Nephron progenitor cell (in vitro differentiated cells): ENCODE measurements around the gene TXNL4A.

Experiments used
- DNase-seq: peaks from one replicate; pipeline ENCODE4 v3.0.0; 2021
- H3K27ac Mint-ChIP-seq: 2 replicates; pipeline ENCODE4 v1.8.0; 2021; ENCODE audit warnings: mild to moderate bottlenecking, moderate library complexity, mixed read lengths
- H3K27me3 Mint-ChIP-seq: 2 replicates; pipeline ENCODE4 v1.8.0; 2021; ENCODE audit warnings: mild to moderate bottlenecking, low read depth, mixed read lengths; ENCODE audit not compliant: poor library complexity
- H3K36me3 Mint-ChIP-seq: 2 replicates; pipeline ENCODE4 v1.8.0; 2021; ENCODE audit warnings: low read depth, mixed read lengths
- H3K4me1 Mint-ChIP-seq: 2 replicates; pipeline ENCODE4 v1.8.0; 2021; ENCODE audit warnings: mixed read lengths
- H3K4me3 Mint-ChIP-seq: 2 replicates; pipeline ENCODE4 v1.8.0; 2021; ENCODE audit warnings: mild to moderate bottlenecking, moderate library complexity, mixed read lengths
- H3K9me3 Mint-ChIP-seq: 2 replicates; pipeline ENCODE4 v1.8.0; 2021; ENCODE audit warnings: mild to moderate bottlenecking, moderate library complexity, mixed read lengths
- TF ChIP-seq, protein P1 (sequence below): fragments of 200-600 bp; sonication (generic); IDR thresholded peaks from 2 replicates; pipeline ENCODE4 v1.5.0; 2021; ENCODE audit warnings: antibody characterized with exemption

Gene TXNL4A

DNA sequence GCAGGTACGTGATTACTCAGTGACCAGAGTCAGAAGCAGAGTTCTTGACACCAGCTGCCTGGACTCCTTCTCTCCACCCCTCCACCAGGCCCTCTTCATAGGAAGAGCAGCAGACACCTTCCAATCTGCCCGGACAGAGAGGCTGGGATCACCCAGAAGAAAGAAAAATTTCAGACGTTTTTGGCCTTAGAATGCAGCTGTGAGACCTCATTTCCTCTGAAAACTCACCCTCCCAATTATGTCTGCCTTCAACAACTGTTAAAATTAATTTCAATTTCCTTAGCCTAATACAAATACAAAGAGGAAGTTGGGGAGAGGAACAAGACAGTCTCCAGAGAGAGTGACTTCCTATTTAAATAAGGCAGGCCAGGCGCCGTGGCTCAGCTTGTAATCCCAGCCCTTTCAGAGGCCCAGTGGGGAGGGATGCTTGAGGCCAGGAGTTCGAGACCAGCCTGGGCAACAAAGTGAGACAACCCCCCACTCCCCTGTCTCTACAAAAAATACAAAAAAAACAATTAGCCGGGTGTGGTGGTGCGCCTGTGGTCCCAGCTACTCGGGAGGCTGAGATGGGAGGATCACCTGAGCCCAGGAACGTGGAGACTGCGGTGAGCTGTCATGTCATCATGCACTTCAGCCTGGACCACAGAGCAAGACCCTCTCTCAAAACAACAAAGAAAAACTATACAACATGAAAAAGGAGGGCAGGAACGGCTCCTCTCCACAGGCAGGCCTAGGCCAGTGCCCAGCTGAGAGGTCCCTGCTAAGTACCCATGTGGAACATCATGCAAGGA, 38.5 kb downstream of the TXNL4A start:
- no peaks in the 10 kb centered on the region for H3K9me3 Mint-ChIP-seq
- peak overlapping the region; percentile 83 for H3K4me3 Mint-ChIP-seq
- H3K4me1 Mint-ChIP-seq = peaks cover 57% of the 10 kb centered on the region
- TF ChIP-seq, protein P1, sequence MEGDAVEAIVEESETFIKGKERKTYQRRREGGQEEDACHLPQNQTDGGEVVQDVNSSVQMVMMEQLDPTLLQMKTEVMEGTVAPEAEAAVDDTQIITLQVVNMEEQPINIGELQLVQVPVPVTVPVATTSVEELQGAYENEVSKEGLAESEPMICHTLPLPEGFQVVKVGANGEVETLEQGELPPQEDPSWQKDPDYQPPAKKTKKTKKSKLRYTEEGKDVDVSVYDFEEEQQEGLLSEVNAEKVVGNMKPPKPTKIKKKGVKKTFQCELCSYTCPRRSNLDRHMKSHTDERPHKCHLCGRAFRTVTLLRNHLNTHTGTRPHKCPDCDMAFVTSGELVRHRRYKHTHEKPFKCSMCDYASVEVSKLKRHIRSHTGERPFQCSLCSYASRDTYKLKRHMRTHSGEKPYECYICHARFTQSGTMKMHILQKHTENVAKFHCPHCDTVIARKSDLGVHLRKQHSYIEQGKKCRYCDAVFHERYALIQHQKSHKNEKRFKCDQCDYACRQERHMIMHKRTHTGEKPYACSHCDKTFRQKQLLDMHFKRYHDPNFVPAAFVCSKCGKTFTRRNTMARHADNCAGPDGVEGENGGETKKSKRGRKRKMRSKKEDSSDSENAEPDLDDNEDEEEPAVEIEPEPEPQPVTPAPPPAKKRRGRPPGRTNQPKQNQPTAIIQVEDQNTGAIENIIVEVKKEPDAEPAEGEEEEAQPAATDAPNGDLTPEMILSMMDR = no peak
- no peak overlapping the region for H3K27ac Mint-ChIP-seq
- peaks cover 43% of the 10 kb centered on the region for H3K27me3 Mint-ChIP-seq
- no peak for DNase-seq
- peaks cover 10% of the 10 kb centered on the region for H3K36me3 Mint-ChIP-seq

DNA sequence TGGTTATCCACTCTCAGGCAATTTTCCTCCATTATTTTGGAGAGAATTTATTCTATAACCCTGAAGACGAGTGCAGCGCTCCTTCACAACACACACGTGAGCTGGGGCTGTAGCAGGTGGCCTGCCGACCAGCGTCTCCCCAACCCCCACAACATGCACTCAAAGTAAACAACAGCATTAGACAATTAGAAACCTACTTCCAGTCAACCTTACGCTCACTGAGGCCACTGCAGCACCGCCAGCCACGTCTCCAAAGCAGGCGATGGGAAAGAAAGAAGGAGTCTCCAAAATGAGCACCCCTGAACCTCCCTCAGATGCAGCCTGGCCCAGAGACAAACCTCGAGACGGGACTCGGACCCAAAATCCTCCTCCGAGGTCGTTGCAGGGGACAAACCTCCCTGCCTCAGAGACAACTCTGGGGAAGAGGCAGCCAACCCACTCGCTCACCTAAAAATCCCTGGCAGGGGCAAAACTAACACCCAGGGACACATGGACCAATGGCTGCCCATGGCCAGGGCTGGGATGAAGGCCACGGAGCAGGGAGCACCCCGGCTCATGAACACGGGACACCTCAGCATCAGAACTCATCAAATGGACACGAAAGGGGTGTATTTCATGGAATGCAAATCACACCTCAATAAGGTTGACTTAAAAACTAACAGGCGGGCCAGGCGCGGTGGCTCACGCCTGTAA, 39.5 kb downstream of the TXNL4A start:
- Mint-ChIP-seq H3K36me3 (peaks cover 10% of the 10 kb centered on the region), H3K27ac (no peak overlapping the region), H3K9me3 (no peaks in the 10 kb centered on the region), H3K27me3 (peaks cover 34% of the 10 kb centered on the region), H3K4me3 (peak overlapping the region; percentile 83), H3K4me1 (peaks cover 57% of the 10 kb centered on the region)
- TF ChIP-seq, protein P1 = no peak
- no peak for DNase-seq

DNA sequence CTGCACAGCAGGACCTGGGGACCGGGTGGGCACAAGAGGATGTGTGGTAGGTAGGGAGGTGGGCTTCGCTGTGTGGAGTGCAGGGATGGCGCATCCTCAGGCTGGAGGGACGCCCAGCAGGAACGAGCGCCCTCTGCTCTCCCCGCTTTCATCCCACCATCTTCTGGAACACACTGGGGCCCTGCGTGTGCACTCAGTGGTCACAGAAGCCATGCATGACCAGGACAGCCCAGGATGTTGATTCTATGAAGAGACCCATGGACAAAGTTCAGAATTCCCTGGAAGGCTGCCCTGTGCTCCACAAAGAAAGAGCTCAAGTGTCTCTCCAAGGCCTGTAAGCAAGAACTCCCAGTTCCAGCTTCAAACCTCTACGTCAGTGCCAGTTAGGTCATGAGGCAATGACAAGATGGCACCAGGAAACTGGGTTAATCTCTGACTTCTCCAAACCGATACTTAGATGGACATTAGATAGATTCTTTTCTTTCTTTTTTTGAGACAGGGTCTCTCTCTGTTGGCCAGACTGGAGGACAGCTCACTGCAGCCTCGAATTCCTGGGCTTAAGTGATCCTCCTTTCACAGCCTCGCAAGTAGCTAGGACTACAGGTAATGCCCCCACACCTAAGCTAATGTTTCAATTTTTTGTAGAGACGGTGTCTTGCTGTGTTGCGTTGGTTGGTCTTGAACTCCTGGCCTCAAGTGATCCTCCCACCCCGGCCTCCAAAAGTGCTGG, 40.3 kb downstream of the TXNL4A start:
- Mint-ChIP-seq H3K27me3 (peaks cover 26% of the 10 kb centered on the region), H3K9me3 (no peaks in the 10 kb centered on the region), H3K36me3 (peaks cover 10% of the 10 kb centered on the region), H3K4me3 (no peak overlapping the region), H3K4me1 (peaks cover 55% of the 10 kb centered on the region), H3K27ac (no peak overlapping the region)
- TF ChIP-seq, protein P1 = no peak
- DNase-seq = no peak

DNA sequence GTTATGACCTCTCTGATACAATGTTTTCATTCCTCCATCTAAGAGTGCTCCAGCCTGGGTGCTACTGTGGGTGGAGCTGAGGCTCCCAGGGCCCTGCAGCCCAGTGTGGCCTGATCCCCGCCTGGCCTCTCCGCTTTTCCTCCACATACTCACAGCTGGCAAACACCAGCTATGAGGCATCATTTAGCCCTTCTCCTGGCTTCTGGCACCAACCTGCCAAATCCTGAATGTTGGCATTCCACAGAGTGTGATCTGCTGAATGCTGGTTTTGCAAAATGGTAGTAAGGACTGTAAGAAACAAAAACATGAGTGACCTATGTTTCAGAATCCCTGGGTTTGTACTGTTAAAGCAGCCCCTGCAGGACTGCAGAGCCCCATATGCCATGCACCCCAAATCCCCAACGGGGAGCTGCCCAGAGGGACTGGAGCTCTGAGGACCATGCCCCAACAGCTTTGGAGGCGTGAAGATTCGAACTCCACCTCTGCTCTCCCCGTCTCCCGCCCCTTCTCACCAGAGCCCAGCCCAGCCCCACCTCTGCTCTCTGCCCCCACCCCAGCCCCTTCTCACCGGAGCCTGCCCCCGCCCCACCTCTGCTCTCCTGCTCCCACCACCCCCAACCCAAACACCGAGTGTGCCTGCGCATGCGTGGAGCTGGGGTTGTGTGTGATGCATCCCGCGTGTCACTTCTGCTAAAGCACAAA, 41.2 kb downstream of the TXNL4A start:
- H3K36me3 Mint-ChIP-seq = peaks cover 13% of the 10 kb centered on the region
- H3K4me3 Mint-ChIP-seq = no peak overlapping the region
- H3K9me3 Mint-ChIP-seq = no peaks in the 10 kb centered on the region
- peaks cover 17% of the 10 kb centered on the region for H3K27me3 Mint-ChIP-seq
- no peak overlapping the region for H3K27ac Mint-ChIP-seq
- DNase-seq = no peak
- TF ChIP-seq, protein P1 = no peak
- H3K4me1 Mint-ChIP-seq = peaks cover 55% of the 10 kb centered on the region

GRCh38 chr18:79945118-79946042, 43.0 kb downstream of the TXNL4A start:
- no peak overlapping the region for H3K4me3 Mint-ChIP-seq
- DNase-seq = no peak
- peaks cover 14% of the 10 kb centered on the region for H3K27me3 Mint-ChIP-seq

More at GRCh38 chr18:79945118-79946042, 43.0 kb downstream of the TXNL4A start:
- Mint-ChIP-seq H3K36me3 (peaks cover 20% of the 10 kb centered on the region), H3K9me3 (no peaks in the 10 kb centered on the region), H3K27ac (peak overlapping the region; percentile 94), H3K4me1 (peaks cover 52% of the 10 kb centered on the region)
- TF ChIP-seq, protein P1 = no peak
